HFF-Myc (cell line): Measurements from ENCODE around the gene LMAN2L.
"Not testable (repeated sequence)": the region's sequence is repeated elsewhere in the genome, so short reads cannot be mapped to it uniquely, and the experiment has no call there.

Source experiments
- DNase-seq: peaks from one replicate; pipeline ENCODE4 v3.0.0-alpha.2; 2011; ENCODE audit warnings: low read depth; ENCODE audit errors: extremely low read depth
- H3K4me3 ChIP-seq: replicated peaks from 2 replicates; pipeline ENCODE4 v1.5.1; 2011; ENCODE audit warnings: low read depth, mild to moderate bottlenecking, control low read depth, low read length
- CTCF ChIP-seq: IDR thresholded peaks from 2 replicates; pipeline ENCODE4 v1.5.1; 2012; ENCODE audit warnings: mild to moderate bottlenecking, low read depth, low read length, control low read depth; ENCODE audit errors: missing control alignments

LMAN2L gene

GRCh38 chr2:96668771-96669170 is 71.1 kb downstream of the LMAN2L start:
- no peak for TF ChIP-seq CTCF
- no peak overlapping the region for H3K4me3 ChIP-seq
- DNase-seq, result no peak

GRCh38 chr2:96665717-96666116 is 74.1 kb downstream of the LMAN2L start:
- not testable (repeated sequence) for H3K4me3 ChIP-seq, DNase-seq

GRCh38 chr2:96665083-96665569 is 74.7 kb downstream of the LMAN2L start:
- no peak overlapping the region for H3K4me3 ChIP-seq
- peak; percentile 85 for DNase-seq
- no peak for TF ChIP-seq CTCF

- H3K4me3 ChIP-seq, result no peak overlapping the region
- DNase-seq, result no peak
- TF ChIP-seq CTCF, result no peak
These were observed 75.4 kb downstream of the LMAN2L start for GRCh38 chr2:96664366-96664925.

- no peak for DNase-seq
- H3K4me3 ChIP-seq, result no peak overlapping the region
- no peak for TF ChIP-seq CTCF
These were observed 76.0 kb downstream of the LMAN2L start for GRCh38 chr2:96663829-96664228.

GRCh38 chr2:96663177-96663576 is 76.7 kb downstream of the LMAN2L start:
- no peak for DNase-seq
- H3K4me3 ChIP-seq, result no peak overlapping the region

GRCh38 chr2:96662360-96662759 is 77.5 kb downstream of the LMAN2L start:
- DNase-seq, result no peak
- TF ChIP-seq CTCF, result no peak
- no peak overlapping the region for H3K4me3 ChIP-seq

More at GRCh38 chr2:96663177-96663576, 76.7 kb downstream of the LMAN2L start:
- TF ChIP-seq CTCF, result no peak
